Heart right ventricle (tissue), 16 donors: ENCODE measurements around the gene ZNF594. TPM values are rescaled to one million over a fixed set of nuclear protein-coding genes. Genes with fewer than 3 reads are reported as not detected.
"Not testable (repeated sequence)": the region's sequence is repeated elsewhere in the genome, so short reads cannot be mapped to it uniquely, and the experiment has no call there.

Source experiments
- ATAC-seq, 8 donors: fragments of 200-7000 bp; cut with Tn5 transposase; one replicate each; pipeline ENCODE4 v1.9.1; 2020; ENCODE audit warnings: mild to moderate bottlenecking in 8 of 8, moderate library complexity in 8 of 8, moderate number of reproducible peaks in 1 of 8
- DNase-seq, 2 donors: peaks; one replicate each; pipeline ENCODE4 v3.0.0-alpha.2; 2020
- H3K27ac ChIP-seq, 10 donors: fragments of 200-600 bp; sonication (generic) in 2 of 10; one replicate each; pipeline versions ENCODE4 v1.5.0 to v1.8.0; 2020 to 2022; ENCODE audit warnings: mild to moderate bottlenecking in 3 of 10
- H3K27me3 ChIP-seq, 7 donors: fragments of 200-600 bp; one replicate each; pipeline ENCODE4 v1.8.0; 2021 to 2022; ENCODE audit warnings: mild to moderate bottlenecking in 2 of 7
- H3K36me3 ChIP-seq, 9 donors: fragments of 200-600 bp; sonication (generic) in 1 of 9; one replicate each; pipeline versions ENCODE4 v1.5.0 to v1.8.0; 2020 to 2022; ENCODE audit warnings: mild to moderate bottlenecking in 2 of 9
- H3K4me1 ChIP-seq, 9 donors: fragments of 200-600 bp; sonication (generic) in 1 of 9; one replicate each; pipeline versions ENCODE4 v1.5.0 to v1.8.0; 2020 to 2022; ENCODE audit warnings: mild to moderate bottlenecking in 4 of 9
- H3K4me3 ChIP-seq, 10 donors: fragments of 200-600 bp; sonication (generic) in 2 of 10; one replicate each; pipeline versions ENCODE4 v1.5.0 to v1.8.0; 2020 to 2022; ENCODE audit warnings: mild to moderate bottlenecking in 7 of 10, moderate library complexity in 2 of 10
- H3K9me3 ChIP-seq, 11 donors: fragments of 200-600 bp in 10 of 11; sonication (generic) in 2 of 11; one replicate each; pipeline versions ENCODE4 v1.5.0 to v1.8.0; 2013 to 2022; ENCODE audit warnings: mild to moderate bottlenecking in 2 of 11, control low read depth in 1 of 11, moderate library complexity in 1 of 11
- WGBS, 2 donors: extraction: QIAGEN DNeasy Blood & Tissue Kit; methylation state at CpG; one replicate each; pipeline ENCODE4 v1.1.7; 2013; ENCODE audit warnings: inconsistent platforms in 1 of 2; 5-methylcytosine and 5-hydroxymethylcytosine counted together
- intact Hi-C, 10 donors: fragments of 100-400 bp; cut with DNase I; formaldehyde crosslinking; loops; one replicate each; pipeline versions ENCODE4 v1.11.1 to v1.14.2; 2022
- polyA plus RNA-seq, 2 donors: library from polyadenylated mRNA; stranded (reverse); fragments of 200-250 nt; gene quantifications; one replicate each; pipeline ENCODE4 v1.2.3, GENCODE V29; 2013
- total RNA-seq, 10 donors: library from RNA; stranded (reverse); fragmentation: NEBNext Ultra II Directional in 3 of 10; extraction: Animal tissue kit (Norgen Biotek cat#: 25700) in 3 of 10; gene quantifications; one replicate each; pipeline versions ENCODE4 v1.2.1 to v1.2.4, GENCODE V29; 2021 to 2023
- TF ChIP-seq, protein P1 (sequence below), 9 donors: fragments of 200-600 bp; sonication (generic) in 2 of 9; IDR thresholded peaks; one replicate each; pipeline versions ENCODE4 v1.5.0 to v1.8.0; 2021 to 2022; ENCODE audit warnings: antibody characterized with exemption in 9 of 9, mild to moderate bottlenecking in 5 of 9, moderate library complexity in 1 of 9
- donor health status: Arrhythmogenic right ventricular cardiomyopathy.
- donor health status: ischemic (EF 13 %, LVEDD 7.1; RV severe dilation, severe dysfunction).
- donor health status: healthy with polysubstance abuse.
- donor health status: DM: no; HTN: yes; CAD: no.
- donor health status: DM: no; HTN: no; CAD: no.
- donor health status: ischemic (EF 25% LVEDD 6.9; RV normal size, moderate dysfunction).
- donor health status: ischemic (EF 25% LVEDD 5.7; RV mildly dilated, moderate dysfunction).
- donor health status: healthy.
- donor health status: DM: yes; HTN: yes; CAD: no.
- donor health status: Ischemic cardiomyopathy.
- donor health status: ischemic (EF 35%, LVEDD 5.7; RV mildly dilated, moderate dysfunction).
- donor health status: nonischemic (EF 11% LVEDD 7.7; RV severe dilation, severe dysfunction).
- donor health status: DM: yes; HTN: yes; CAD: no.
- donor health status: PGD.
- donor health status: ischemic (EF 29% LVEDD 5.4; RV normal size, mild dysfunction).
- donor health status: nonischemic (EF 23%, LVEDD 6.1; RV moderate dilation, normal function).

ZNF594 gene
- total and polyA plus RNA-seq, 12 donors, result 1.4 to 9.1 (median 6.7) TPM

DNA sequence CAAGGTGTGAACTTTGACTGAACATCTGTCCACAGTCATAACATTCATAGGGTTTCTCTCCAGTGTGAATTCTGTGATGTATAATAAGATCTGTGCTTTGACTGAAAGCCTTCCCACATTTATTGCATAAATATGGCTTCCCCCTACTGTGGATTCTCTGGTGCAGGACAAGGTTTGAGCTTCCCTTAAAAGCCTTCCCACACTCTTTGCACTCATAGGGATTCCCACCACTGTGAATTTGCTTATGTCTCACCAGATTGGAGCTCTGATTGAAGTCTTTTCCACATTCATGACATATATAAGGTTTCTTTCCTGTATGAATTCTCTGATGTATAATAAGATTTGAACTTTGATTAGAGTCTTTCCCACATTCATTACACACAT is 8.3 kb downstream of the ZNF594 start:
- TF ChIP-seq, protein P1, sequence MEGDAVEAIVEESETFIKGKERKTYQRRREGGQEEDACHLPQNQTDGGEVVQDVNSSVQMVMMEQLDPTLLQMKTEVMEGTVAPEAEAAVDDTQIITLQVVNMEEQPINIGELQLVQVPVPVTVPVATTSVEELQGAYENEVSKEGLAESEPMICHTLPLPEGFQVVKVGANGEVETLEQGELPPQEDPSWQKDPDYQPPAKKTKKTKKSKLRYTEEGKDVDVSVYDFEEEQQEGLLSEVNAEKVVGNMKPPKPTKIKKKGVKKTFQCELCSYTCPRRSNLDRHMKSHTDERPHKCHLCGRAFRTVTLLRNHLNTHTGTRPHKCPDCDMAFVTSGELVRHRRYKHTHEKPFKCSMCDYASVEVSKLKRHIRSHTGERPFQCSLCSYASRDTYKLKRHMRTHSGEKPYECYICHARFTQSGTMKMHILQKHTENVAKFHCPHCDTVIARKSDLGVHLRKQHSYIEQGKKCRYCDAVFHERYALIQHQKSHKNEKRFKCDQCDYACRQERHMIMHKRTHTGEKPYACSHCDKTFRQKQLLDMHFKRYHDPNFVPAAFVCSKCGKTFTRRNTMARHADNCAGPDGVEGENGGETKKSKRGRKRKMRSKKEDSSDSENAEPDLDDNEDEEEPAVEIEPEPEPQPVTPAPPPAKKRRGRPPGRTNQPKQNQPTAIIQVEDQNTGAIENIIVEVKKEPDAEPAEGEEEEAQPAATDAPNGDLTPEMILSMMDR (IDR thresholded peaks at IDR 0.05), result no peak
- intact Hi-C loops, result loop anchor here in 2 of 10 donors (5.0 to 10.0 kb wide), 2 partner anchors 89 to 91 kb away; no protein-coding TSS in a partner anchor
- Histone ChIP-seq H3K9me3 (peaks cover 0 to 100% (median 91%) of the 10 kb centered on the region in 11 donors), H3K4me1 (no peaks in the 10 kb centered on the region), H3K27me3 (no peaks in the 10 kb centered on the region), H3K27ac (no peak overlapping the region), H3K4me3 (peak overlapping the region in 1 of 10 donors; percentile 14), H3K36me3 (peaks cover 0 to 91% (median 18%) of the 10 kb centered on the region in 9 donors)
- no peak for ATAC-seq
- DNase-seq, result no peak

DNA sequence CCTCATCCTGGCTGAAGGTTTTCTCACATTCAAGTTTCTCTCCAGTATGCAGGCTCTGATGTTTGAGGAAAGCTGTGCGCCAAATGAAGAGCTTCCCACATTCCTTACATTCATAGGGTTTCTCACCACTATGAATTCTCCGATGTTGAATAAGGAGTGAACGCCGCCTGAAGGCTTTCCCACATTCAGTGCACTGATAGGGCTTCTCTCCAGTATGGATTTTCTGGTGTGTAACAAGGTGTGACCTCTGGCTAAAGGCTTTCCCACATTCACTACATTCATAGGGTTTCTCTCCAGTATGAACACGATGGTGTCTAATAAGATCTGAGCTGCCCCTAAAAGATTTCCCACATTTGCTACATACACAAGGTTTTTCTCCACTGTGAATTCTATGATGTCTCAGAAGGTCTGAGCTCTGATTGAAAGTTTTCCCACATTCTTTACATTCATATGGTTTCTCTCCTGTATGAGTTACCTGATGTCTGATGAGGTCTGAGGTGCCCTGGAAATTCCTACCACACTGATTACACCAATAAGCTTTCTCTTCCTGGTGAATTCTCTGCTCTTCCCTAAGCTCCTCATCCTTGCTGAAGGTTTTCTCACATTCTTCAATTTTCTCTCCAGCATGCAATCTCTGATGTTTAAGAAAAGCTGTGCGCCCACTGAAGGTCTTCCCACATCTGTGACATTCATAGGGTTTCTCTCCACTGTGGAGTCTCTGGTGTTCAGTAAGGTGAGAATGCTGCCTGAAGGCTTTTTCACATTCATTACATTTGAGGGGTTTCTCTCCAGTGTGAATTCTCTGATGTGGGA is 8.9 kb downstream of the ZNF594 start:
- H3K4me3 ChIP-seq, result peak overlapping the region in 1 of 10 donors; percentile 14
- no peak for DNase-seq
- peaks cover 0 to 100% (median 91%) of the 10 kb centered on the region in 11 donors for H3K9me3 ChIP-seq
- intact Hi-C loops, result loop anchor here in 2 of 10 donors (5.0 to 10.0 kb wide), 2 partner anchors 88 to 91 kb away; no protein-coding TSS in a partner anchor
- ATAC-seq, result no peak
- H3K36me3 ChIP-seq, result peaks cover 0 to 88% (median 18%) of the 10 kb centered on the region in 9 donors
- TF ChIP-seq, protein P1 (IDR thresholded peaks at IDR 0.05), result no peak
- H3K27ac ChIP-seq, result no peak overlapping the region
- H3K27me3 ChIP-seq, result no peaks in the 10 kb centered on the region
- no peaks in the 10 kb centered on the region for H3K4me1 ChIP-seq
- 99% methylated on average over 6 of the region's 6 CpGs for WGBS, 2 donors

DNA sequence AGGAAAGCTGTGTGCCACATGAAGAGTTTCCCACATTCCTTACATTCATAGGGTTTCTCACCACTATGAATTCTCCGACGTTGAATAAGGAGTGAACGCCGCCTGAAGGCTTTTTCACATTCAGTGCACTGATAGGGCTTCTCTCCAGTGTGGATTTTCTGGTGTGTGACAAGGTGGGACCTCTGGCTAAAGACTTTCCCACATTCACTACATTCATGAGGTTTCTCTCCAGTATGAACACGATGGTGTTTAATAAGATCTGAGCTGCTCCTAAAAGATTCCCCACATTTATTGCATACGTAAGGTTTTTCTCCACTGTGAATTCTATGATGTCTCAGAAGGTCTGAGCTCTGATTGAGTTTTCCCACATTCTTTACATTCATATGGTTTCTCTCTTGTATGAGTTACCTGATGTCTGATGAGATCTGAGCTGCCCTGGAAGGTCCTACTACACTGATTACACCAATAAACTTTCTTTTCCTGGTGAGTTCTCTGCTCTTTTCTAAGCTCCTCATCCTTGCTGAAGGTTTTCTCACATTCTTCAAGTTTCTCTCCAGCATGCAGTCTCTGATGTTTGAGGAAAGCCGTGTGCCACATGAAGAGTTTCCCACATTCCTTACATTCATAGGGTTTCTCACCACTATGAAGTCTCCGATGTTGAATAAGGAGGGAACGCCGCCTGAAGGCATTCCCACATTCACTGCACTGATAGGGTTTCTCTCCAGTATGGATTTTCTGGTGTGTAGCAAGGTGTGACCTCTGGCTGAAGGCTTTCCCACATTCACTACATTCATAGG is 10.0 kb downstream of the ZNF594 start:
- 96 to 97% methylated on average over 10 of the region's 10 CpGs for WGBS, 2 donors
- Histone ChIP-seq H3K27me3 (no peaks in the 10 kb centered on the region), H3K9me3 (peaks cover 0 to 100% (median 92%) of the 10 kb centered on the region in 11 donors), H3K27ac (no peak overlapping the region), H3K36me3 (peaks cover 0 to 87% (median 20%) of the 10 kb centered on the region in 9 donors), H3K4me1 (no peaks in the 10 kb centered on the region), H3K4me3 (no peak overlapping the region)
- DNase-seq, result no peak
- no peak for ATAC-seq
- intact Hi-C loops, result loop anchor here in 2 of 10 donors (5.0 to 10.0 kb wide), 2 partner anchors 87 to 89 kb away; no protein-coding TSS in a partner anchor
- TF ChIP-seq, protein P1 (IDR thresholded peaks at IDR 0.05), result no peak

DNA sequence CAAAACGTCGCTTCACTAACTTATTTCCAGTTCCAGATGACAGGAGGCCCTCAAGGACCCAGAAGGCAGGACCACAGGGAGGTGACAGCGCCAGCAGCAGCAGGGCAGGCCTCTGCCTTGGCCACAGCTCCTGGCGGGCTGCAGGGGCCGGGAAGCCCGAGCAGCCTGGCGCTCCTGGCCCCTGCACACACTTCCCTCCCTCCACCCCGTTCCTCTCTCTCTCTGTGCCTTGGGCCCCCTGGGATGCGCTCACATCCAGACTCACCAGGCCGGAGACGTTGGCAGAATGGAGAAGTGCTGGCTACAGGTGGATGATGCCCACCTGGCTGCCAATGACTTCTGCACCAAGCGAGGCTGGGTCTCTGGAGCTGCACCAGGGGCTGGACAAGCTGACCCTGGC is 12.7 kb downstream of the ZNF594 start:
- peaks cover 0 to 100% (median 68%) of the 10 kb centered on the region in 11 donors for H3K9me3 ChIP-seq
- 96 to 99% methylated on average over 12 of the region's 12 CpGs for WGBS, 2 donors

DNA sequence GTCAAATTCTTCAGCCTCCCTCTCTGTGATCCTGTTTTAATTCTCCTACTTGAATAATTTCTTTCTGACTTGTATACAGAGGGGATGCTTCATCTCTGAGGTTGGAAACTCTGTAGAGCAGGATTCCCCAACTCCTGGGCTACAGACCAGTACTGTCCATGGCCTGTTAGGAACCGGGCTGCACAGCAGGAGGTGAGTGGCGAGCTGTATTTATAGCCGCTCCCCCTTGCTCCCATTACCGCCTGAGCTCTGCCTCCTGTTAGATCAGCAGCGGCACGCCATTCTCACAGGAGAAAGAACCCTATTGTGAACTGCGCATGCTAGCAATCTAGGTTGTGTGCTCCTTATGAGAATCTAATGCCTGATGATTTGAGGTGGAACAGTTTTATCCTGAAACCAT is 16.6 kb downstream of the ZNF594 start:
- not testable (repeated sequence) for H3K4me1 ChIP-seq, DNase-seq

More for the DNA sequence above, 12.7 kb downstream of the ZNF594 start:
- peaks cover 0 to 88% (median 24%) of the 10 kb centered on the region in 9 donors for H3K36me3 ChIP-seq
- H3K27ac ChIP-seq, result no peak overlapping the region
- no peaks in the 10 kb centered on the region for H3K4me1 ChIP-seq
- ATAC-seq (peak in 1 of 8 donors; percentile 34), DNase-seq (no peak)
- TF ChIP-seq, protein P1 (IDR thresholded peaks at IDR 0.05), result no peak
- intact Hi-C loops, result no loop called here
- H3K27me3 ChIP-seq, result no peaks in the 10 kb centered on the region
- H3K4me3 ChIP-seq, result no peak overlapping the region

DNA sequence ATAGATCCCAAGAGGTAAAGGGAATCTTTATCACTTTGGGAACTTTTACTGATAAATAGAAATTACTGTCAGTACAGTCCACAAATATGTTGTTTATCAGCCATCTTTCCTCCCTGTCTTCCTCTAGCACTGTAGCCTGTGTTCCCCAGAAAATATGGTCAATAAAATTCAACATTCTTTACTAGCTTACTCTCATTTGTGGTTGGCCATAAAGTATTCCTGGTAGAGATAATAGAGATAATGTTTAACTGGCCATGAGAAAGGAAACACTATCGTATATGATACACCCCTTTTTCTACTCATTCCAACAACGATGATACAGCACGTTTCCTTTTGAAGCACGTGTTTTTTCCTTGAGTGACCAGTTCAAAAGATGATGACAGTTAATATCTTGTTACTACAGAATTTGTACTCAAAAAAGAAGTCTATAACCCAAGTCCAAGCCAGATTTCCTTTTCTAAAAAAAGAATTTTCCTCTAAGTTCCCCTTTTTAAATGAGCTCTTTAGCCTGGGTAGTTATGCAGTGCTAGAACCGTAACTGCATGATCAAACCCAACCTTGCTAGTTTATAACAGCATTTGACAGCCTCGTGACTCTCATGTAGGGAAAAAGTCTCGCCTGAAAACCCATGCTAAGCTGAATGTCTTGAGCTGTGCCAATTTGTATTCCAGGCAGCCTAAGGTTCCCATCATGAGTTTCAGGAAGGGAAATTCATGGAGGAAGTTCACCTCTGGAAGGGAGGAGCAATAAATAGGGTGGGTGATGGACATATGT is 25.7 kb downstream of the ZNF594 start:
- H3K27ac ChIP-seq, result peak overlapping the region in 1 of 10 donors; percentile 38
- H3K9me3 ChIP-seq, ATAC-seq, H3K36me3 ChIP-seq, intact Hi-C loops, DNase-seq, H3K27me3 ChIP-seq, H3K4me3 ChIP-seq: not testable (repeated sequence)
- peaks cover 0 to 14% (median 0%) of the 10 kb centered on the region in 9 donors for H3K4me1 ChIP-seq
- 69 to 74% methylated on average over 4 to 6 of the region's 7 CpGs for WGBS, 2 donors

More for the DNA sequence above, 16.6 kb downstream of the ZNF594 start:
- H3K9me3 ChIP-seq, result peaks cover 0 to 82% (median 29%) of the 10 kb centered on the region in 11 donors
- ATAC-seq, H3K4me3 ChIP-seq, H3K27me3 ChIP-seq, H3K27ac ChIP-seq, intact Hi-C loops: not testable (repeated sequence)
- peaks cover 0 to 52% (median 14%) of the 10 kb centered on the region in 9 donors for H3K36me3 ChIP-seq
- WGBS, 2 donors, result 91 to 92% methylated on average over 7 of the region's 7 CpGs
